Measurements from ENCODE around the gene ZNF778.

The ZNF778 gene

DNA sequence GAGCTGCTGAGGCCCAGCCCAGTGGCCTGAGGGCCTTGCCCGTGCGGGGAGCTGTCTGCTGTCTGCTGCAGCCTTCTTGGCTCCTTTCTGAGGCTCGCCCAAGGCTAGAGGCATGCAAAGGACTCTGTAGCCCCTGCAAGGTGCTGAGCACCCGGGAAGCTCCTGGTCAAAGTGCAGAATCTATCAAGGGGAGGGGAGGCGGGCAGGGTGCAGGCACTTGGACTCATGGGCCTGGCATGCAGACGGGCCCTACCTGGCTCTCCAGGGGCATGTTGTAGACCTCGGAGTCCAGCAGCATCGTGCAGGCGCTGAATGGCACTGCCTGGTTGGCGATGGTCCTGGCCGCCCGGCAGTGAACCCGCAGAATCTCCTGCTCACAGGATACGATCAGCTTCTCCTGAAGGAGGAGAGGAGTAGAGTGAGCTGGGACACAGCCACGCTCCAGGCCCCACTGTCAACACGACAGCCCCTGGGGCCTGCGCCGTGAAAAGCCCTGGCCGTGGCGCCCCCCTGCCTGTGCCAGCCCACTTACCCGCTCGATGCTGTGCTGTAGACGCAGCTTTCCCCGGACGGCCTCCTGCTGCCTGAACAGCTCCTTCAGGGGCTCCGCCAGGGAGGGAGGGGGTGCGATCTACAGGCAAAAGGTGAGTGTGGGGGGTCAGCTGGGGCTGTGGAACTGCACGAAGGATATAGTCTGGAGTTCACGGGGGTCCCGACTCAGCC is 57.2 kb downstream of the ZNF778 start:
- no peak overlapping the region for H3K4me3 ChIP-seq (ENCODE audit: low read length)
- TF ChIP-seq, protein P1, sequence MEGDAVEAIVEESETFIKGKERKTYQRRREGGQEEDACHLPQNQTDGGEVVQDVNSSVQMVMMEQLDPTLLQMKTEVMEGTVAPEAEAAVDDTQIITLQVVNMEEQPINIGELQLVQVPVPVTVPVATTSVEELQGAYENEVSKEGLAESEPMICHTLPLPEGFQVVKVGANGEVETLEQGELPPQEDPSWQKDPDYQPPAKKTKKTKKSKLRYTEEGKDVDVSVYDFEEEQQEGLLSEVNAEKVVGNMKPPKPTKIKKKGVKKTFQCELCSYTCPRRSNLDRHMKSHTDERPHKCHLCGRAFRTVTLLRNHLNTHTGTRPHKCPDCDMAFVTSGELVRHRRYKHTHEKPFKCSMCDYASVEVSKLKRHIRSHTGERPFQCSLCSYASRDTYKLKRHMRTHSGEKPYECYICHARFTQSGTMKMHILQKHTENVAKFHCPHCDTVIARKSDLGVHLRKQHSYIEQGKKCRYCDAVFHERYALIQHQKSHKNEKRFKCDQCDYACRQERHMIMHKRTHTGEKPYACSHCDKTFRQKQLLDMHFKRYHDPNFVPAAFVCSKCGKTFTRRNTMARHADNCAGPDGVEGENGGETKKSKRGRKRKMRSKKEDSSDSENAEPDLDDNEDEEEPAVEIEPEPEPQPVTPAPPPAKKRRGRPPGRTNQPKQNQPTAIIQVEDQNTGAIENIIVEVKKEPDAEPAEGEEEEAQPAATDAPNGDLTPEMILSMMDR (conservative IDR thresholded peaks at IDR 0.05; ENCODE audit: low read length), result no peak
- no peak for DNase-seq (ENCODE audit: low read depth)

DNA sequence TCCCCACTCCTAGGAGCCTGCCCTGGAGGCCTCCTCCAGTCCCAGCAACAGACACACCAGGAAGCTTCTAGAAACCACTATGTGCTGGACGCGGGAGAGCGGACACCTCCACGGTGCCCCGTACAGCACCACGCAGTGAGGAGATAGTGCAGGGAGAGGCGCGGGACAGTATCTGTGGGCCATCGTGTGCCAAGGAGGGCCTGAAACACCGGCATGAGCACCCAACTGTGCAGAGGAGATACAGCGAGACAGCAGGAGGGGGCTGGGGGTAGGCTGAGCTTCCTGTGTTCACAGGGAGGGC is 57.7 kb downstream of the ZNF778 start:
- no peak for DNase-seq (ENCODE audit: low read depth)
- TF ChIP-seq, protein P1 (conservative IDR thresholded peaks at IDR 0.05; ENCODE audit: low read length), result no peak
- no peak overlapping the region for H3K4me3 ChIP-seq (ENCODE audit: low read length)

DNA sequence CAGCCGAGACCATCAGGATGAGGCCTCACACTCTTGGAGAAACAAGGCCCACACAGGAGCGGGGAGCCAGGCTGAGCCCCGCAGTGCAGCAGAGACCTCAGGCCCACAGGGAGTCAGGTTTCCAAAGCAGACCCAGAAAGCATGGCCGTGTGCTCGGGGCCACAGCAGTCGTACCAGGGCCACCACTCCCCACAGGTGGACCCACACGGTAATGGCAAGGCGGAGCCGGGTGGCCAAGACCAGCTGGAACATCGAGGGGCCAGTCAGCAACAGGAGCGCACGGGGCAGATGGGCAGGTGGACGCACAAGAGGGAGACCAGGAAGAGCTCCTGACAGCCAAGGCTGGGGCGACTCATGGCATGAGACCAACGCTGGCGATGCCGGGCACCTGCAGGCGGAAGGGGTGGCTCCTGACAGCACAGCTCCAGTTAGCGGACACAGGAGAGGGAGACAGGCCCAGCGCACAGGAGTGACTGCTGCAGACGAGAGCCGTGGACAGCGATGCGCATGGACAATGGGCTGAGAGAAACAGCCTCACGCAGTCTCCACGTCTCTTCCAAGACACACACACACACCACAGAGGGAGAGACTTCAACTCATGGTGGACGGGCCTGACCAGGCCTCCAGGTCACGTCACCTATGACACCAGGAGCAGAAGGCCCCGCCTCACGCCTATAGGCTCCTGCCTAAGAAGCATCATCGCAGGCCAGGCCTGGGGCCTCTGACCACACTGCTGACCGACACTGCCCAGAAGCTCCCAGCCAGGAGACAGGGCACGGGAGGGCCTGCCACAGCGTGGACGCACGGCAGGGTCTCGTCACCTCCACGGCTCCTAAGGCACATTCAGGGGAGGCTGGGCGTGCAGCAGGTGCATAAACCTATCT is 58.6 kb downstream of the ZNF778 start:
- TF ChIP-seq, protein P1 (conservative IDR thresholded peaks at IDR 0.05; ENCODE audit: low read length), result no peak
- H3K4me3 ChIP-seq (ENCODE audit: low read length), result no peak overlapping the region
- no peak for DNase-seq (ENCODE audit: low read depth)

DNA sequence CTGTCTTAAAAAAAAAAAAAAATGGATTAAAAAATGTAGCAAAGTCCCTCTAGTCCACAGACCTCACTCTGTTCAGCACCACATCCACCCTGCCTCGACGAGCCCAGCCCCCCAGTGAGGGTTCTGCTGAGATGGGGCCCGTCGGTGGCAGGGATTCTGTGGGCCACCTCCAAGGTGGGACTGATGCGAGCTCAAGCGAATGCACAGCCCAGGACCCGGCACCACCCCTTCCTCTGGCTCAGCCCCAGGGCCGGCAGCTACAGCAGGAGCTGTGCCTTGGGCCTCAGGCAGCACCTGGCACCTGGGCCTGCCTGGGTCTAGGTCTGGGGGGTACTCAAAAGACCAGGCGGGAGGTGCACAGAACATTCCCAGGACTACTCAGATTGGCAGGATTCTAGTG is 59.5 kb downstream of the ZNF778 start:
- no peak for DNase-seq (ENCODE audit: low read depth)
- TF ChIP-seq, protein P1 (conservative IDR thresholded peaks at IDR 0.05; ENCODE audit: low read length), result no peak
- no peak overlapping the region for H3K4me3 ChIP-seq (ENCODE audit: low read length)

DNA sequence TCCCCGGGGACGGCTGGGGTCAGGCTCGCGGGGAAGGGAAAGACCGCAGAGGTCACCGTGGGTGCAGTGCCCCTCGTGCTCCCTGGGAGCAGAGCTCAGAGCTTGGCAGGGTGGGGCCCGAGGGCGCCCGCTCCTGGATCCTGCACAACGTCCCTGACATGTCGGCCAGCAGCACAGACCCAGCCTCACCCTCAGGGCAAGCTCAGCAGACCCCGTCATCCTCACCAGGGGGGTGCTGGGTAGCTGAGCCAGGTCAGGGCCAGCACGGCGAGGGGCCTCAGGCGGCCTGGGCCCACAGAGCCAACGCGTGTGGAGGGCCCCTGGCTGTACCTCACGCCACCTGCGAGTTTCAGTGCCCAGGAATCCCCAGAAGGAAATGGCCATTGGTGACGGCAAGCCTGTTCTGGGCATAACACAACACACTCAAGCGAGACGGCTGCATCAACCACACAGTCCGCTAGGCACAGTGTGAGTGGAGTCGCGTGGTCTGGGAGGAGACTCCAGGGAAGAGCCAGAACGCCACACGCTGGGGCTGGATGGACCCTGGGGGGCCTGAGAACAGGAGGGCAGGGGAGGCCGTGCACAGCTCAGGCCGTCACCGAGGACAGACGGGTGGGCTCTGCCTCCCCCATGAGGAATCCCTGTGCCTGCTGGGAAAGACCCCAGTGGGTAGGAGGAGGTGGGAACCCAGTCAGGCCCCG is 60.3 kb downstream of the ZNF778 start:
- DNase-seq (ENCODE audit: low read depth), result no peak
- no peak overlapping the region for H3K4me3 ChIP-seq (ENCODE audit: low read length)
- TF ChIP-seq, protein P1 (conservative IDR thresholded peaks at IDR 0.05; ENCODE audit: low read length), result no peak

DNA sequence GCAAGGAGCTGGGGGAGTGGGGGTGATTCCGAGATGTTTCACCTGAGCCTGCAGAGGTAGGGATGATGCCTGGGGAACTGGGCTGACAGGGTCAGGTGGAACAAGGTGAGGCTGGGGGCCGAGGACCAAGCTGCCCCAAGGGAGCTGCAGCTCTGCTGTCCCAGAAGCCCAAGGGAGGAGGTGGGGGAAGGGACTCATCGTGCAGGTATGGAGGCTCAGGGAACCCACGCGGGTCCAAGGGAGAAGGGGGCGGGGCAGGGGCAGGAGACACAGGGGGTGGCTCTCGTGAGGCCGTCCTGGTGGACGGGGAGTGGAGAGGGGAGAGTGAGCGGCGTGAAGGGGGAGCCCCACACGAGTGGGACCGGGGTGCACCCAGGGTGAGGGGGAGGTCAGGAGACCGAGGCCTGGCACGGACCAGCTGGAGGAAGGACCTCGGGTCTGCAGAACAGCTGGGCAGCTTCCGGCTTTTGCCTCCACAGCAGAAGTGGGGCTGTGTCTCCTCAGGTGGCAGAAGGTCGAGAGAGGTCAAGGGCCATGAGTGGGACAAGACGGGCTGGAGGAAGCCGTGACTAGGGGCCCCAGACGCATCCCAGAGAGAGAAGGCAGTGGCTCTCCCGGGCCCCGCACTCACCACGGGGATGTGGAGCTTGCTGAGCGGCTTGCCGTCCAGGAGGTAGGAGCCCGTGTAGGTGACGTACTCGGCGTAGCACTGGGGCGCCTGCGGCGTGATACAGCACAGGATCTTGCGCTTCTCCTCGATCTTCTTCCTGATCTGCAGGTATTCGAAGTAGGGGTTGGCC is 61.1 kb downstream of the ZNF778 start:
- no peak for DNase-seq (ENCODE audit: low read depth)
- TF ChIP-seq, protein P1 (conservative IDR thresholded peaks at IDR 0.05; ENCODE audit: low read length), result no peak
- no peak overlapping the region for H3K4me3 ChIP-seq (ENCODE audit: low read length)
